ENCODE results near the gene CUBN.

The CUBN gene

DNA sequence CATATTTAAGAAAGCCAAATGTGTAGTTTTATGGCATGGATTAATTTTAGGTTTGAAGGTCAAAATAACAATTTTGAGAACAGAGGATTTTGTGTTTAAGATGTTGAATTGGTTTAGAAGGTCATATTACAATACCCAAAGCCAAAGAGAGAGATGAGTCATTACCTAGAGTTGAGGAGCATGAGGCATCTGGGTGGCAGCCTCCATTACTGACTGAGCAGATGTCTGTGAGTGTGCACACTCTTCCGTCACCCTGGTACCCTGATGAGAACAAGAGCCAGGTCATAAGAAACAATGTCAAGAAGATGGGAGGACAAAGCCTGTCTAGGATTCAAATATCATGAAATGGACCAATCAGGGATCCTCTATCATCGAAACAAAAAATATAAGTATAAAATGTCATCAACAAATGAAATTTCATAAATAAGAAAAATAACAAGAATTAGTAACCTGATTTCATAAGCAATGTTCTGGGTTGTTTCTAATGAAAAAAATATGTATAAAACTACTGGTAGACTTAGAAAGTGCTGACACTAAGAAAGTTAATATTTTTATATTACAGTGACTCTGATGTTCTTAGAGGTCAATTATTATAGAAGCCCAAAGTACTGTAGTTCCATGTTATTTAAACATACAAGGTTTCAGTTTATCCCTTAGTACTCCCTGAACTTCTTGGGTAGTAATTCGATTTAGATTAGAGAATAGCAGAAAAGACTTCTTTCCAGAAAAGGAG lies 20.0 kb downstream of the CUBN start:
- in situ Hi-C loops (cut with MboI; ENCODE audit: low sequenced_read_pairs), result no loop called here

DNA sequence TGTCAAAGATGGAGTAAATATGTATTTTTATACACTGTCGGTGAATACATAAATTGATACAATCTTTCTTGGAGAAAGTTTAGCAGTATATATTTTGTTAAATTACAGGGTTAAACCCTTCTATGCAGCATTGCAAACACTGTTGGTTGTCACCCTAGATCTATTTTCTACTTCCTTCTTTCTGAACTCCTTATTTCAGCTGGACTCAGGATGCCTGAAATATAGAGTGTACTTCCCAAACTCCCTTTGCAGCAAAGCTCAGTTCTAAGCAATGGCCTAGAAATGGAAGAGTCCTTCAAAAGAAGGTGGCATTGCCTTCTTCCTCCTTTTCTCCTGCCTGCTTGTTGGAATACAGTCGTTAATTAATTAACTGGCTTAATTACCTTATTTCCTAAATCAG lies 20.6 kb downstream of the CUBN start:
- in situ Hi-C loops (cut with MboI; ENCODE audit: low sequenced_read_pairs), result no loop called here

DNA sequence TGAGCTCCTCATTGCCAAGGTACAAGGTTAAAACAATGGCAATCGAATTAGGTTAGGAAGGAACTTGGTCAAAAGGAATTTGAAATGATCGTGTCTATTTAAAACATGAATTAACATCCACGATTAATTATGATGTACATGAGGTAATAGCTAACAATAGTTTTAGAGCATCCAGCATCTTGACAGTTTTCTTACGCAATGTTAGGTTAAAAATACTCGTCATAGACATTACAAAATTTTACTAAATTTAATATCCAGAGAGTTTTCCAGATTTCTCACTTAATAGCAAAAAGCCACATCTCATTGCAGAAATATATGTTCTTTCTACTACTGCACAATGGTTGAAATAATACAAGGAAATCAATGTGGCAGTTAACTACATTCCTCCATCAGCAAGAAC lies 22.6 kb downstream of the CUBN start:
- in situ Hi-C loops (cut with MboI; ENCODE audit: low sequenced_read_pairs), result no loop called here

DNA sequence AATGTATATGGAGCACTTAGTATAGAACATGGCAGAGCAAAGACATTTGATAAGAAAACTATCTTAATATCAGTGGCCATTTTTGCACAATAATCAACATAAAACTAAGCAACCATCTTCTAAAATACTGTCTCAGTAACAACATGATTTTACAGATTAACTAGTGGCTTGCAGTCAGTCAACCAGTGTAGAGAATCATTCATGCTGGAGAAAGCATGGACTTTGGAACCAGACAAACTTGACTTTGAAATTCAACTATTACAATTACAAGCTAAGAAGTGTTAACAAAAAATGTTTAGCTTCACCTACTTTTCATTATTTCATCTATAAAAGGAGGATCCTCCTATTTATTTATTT lies 27.7 kb downstream of the CUBN start:
- in situ Hi-C loops (cut with MboI; ENCODE audit: low sequenced_read_pairs), result no loop called here

DNA sequence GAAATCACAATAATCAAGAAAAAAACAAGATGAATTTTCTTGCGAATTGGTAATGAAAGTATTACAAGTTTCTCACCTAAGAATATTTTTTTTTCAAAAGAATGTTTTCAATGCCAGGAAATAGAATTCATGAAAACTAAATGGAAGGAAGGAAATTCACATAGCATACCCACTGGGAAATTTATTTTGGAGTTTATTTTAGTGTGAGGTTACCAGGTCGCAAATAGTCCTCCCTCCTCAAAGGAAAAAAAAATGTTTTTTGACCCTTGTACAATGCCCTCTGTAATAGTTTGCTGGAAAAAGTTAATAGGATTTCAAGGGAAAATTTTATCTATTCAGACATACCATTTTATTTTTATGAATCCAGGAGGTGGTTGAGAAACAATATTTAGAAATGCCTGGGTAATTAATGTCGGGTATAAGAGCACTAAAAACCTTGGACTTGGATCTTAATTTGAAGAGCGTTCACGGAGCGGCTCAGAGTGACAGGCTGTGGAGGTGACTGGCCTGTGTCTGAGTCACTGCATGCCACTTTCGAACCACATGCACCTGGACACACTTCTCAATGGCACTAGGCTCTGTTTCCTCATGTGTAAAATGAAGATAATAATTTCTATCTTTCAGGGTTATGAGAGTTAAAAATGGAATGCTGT lies 28.2 kb downstream of the CUBN start:
- in situ Hi-C loops (cut with MboI; ENCODE audit: low sequenced_read_pairs), result no loop called here

DNA sequence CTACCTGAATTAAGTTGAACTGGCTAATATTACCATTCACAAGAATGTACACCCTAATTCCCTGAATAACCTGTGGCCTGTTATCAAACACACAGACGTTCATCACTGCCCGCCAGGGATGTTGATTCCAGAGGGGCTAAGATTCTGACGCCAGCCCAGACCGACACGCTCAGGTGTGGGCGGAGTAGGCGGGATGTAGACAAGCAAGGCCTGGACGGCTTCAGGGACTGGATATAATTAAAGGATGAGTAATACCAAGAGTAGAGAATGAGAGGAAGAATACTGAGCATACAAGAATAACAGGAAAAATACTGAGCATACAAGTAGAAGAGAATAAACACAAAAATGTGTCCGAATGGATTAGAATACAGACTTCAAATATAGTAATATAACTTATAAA lies 29.0 kb downstream of the CUBN start:
- in situ Hi-C loops (cut with MboI; ENCODE audit: low sequenced_read_pairs), result no loop called here

DNA sequence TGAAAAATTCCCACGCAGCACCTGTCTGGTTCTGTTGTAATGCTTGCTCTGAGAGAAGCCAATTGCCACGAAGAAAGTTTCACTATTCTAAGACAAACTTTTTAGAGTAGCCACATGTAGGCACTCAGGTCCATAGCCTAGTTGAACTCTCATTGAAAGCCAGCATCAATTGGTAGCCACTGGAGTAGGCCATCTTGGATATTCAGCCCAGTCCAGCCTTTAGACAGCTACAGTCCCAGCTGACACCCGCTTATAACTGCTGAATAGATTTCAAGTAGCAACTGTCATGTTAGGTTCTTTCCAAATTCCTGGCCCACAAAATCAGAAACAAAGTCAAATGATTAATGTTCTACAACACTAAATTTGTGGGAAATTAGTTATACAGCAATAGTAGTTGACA lies 31.6 kb downstream of the CUBN start:
- in situ Hi-C loops (cut with MboI; ENCODE audit: low sequenced_read_pairs), result no loop called here

DNA sequence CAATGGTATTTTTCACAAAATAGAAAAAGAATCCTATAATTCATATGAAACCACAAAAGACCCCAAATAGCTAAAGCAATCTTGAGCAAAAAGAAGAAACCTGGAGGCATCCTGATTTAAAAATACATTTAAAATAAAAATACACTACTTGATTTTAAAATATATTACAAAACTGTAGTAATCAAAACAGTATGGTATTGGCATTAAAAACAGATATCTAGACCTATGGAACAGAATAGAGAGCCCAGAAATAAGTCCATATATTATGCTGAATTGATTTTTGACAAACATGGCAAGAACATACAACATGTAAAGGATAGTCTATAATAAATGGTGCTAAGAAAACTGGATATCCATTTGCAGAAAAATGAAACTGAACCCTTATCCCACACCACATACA lies 34.8 kb downstream of the CUBN start:
- in situ Hi-C loops (cut with MboI; ENCODE audit: low sequenced_read_pairs), result no loop called here

DNA sequence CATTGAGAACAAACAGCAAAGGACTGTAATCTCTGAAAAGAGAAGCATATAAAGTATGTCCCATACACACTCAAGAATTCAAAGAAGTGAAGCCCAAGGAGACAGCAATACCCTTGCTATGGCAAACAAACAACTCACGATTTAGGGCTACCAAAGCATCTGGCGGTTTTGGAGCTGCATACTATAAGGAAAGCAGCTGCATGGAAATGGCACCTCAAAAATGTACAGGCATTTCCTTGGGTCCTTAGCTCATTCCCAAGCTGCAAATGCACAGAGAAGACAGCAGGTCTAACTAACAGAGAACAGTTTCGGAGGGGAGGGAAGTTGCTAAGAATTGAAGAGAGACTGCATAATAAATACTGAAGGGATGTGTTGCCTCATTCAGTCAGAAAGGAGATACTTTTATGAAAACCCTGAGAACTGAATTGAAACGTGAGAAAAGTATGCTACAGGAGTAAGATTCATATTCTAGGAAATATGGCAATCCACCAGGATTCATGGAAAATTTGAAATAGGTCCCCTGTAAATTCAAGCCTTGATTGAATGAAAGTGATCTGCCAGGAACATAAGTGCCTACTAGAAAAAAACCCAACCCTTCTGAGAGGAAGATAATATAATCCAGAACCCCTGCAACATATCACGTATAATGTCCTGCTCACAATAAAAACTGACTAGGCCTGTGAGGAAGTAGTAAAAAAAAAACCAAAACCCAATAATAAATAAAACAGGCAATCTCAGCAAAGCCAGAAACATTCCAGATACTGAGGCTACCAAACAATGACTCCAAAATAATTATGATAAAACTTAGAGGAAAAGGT lies 36.4 kb downstream of the CUBN start:
- in situ Hi-C loops (cut with MboI; ENCODE audit: low sequenced_read_pairs), result no loop called here

DNA sequence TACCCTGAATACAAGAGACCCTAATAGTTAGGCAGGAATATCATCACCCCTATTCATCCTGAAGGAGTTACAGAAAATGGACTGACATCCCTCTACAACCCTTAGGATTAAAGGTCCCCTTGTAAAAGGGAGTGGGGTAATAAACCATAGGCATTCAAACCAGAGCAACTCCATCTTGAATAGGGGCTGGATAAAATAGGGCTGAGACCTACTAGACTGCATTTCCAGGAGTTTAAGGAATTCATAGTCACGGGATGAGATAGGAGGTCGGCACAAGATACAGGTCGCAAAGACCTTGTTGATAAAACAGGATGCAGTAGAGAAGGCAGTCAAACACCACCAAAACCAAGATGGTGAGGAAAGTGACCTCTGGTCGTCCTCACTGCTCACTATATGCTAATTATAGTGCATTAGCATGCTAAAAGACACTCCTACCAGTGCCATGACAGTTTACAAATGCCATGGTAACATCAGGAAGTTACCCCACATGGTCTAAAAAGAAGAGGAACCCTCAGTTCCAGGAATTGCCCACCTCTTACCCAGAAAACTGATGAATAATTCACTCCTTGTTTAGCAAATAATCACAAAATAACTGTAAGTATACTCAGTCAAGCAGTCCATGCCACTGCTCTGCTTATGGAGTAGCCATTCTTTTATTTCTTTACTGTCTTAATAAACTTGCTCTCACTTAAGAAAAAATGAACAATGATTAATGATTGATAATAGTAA lies 37.2 kb downstream of the CUBN start:
- in situ Hi-C loops (cut with MboI; ENCODE audit: low sequenced_read_pairs), result no loop called here

DNA sequence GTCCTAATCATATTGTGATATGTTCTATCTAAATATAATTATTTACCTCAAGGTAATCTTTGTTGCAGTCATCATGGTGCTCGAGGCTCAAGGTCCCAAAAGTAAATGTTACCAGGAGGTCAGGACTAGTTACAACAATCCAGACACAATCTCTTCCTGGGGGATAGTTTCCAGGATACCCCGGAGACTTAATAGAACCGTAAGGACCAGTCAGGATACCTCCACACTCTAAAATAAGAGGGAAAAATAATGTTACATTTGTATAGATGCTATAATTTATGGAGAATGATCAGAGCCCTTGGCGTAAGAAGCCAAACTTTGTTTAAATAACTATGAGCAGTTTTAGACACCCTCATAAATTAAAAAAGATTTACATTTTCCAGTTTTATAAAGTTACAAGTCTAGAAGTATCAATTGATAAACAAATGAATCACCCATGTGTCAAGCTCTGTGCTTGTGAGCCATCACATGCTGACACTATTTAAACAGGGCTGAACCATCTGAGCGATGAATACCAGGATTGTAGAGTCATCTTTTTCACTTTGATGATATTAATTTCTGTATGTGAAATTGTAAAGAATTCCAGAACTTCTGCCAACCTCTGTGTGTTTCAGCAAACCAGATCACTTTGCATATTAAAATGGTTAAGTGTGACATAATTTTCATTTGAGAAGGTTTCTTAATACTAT lies 41.3 kb downstream of the CUBN start:
- in situ Hi-C loops (cut with MboI; ENCODE audit: low sequenced_read_pairs), result no loop called here

DNA sequence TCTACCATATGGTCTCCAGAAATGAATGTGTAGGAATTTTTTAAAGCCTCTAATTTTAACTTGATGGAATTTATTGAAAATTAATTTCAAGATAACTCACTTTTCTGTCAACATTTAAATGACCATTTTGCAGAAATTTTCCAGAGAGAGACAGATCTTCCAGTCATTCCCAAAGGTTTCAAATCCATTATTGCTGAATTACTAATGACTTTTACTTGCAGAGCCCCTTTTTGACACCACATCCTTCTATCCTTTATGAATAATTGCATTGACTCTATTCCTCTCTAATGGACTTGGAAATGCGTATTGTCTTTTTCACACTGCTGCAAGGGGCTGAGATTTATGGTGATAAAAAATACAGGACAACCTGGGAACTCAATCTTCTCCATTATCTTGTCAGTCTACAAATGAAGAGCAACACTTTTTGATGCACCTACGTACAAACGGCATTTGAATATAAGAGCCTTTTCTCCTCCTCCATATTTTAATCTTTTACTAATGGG lies 42.7 kb downstream of the CUBN start:
- in situ Hi-C loops (cut with MboI; ENCODE audit: low sequenced_read_pairs), result no loop called here

DNA sequence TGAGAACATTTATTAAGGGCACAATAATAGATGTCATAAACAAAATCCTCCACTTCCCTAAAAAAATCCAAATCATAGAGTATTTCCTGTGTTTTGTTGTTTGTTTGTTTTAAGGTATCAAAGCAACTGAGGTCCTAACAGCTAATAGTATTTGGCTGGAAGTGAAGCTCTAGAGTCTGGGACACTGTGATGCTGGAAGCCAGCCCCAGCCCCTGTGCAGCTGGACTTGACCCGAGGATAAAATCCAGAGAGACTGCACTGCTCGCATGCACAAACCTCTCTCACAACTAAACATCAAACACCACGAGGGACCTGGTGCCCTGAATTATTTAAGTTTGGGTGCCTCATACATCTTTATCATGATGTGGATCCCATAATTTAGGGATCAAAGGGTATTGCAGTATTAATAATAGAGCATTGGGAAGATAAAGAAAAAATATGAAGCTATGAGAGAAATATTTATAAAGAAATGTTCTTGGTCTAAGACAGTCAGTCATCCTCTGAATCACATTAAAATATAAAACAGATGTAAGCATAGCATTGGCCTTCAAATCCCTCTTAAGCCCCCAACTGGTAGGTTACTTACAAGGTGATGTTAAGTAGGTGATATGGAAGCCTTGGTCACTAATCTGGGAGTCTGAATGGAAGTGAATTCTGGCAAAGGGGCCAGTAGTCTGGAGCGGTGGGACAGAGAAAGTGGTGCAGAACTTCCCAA lies 44.4 kb downstream of the CUBN start:
- in situ Hi-C loops (cut with MboI; ENCODE audit: low sequenced_read_pairs), result no loop called here

DNA sequence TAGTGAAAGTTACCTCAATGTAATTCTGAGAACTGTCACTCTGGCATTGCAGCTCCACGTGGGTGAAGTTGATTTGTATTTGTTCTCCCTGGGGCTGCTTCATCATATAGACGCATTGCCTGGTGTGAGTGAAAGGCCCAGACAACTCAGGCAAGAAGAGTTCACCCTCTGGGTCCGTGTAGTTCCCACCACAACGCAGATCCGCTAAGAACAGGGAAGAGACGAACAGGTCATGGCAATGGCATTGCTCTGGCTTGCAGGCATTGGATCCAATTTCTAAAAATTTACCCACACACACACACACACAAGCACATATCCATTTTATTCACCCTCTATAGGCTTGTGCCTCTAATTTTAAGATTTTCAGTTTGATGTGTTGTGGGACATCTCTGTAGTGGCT lies 45.4 kb downstream of the CUBN start:
- in situ Hi-C loops (cut with MboI; ENCODE audit: low sequenced_read_pairs), result no loop called here

DNA sequence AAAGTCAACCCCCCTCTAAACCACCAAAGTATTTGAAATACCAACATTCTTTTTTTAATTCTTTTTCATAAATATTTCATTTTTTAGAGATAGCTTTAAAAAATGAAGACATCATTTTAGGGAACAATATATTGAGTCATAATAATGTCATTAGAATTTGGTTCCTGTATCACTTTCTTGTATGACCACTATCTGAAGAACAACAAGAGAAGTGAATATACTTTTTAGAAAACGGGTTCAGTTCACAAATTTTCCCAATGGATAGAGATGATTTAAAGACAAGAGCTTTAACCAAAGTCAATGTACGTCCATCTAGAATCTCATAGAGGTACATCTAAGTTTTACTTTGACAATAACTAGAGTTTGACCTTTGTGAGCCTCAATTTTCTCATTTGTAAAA lies 48.2 kb downstream of the CUBN start:
- in situ Hi-C loops (cut with MboI; ENCODE audit: low sequenced_read_pairs), result no loop called here

DNA sequence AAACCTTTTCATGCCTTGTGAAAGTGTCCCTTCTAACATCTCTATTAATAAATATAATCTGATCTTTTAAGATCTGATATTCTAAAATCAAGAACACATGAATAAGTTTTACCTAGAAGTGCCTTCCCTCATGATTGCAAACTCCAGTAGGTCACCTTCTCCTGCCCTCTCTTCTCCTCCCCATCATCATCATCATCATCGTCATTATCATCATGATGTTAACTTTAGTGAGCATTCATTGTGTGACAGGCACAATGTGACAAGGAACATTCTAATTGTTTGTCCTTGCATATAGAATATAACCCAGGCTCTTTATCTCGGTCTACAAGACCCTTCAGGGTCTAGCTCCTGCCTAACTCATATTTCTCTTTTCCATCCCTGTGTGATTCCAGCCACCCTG lies 51.7 kb downstream of the CUBN start:
- in situ Hi-C loops (cut with MboI; ENCODE audit: low sequenced_read_pairs), result no loop called here

DNA sequence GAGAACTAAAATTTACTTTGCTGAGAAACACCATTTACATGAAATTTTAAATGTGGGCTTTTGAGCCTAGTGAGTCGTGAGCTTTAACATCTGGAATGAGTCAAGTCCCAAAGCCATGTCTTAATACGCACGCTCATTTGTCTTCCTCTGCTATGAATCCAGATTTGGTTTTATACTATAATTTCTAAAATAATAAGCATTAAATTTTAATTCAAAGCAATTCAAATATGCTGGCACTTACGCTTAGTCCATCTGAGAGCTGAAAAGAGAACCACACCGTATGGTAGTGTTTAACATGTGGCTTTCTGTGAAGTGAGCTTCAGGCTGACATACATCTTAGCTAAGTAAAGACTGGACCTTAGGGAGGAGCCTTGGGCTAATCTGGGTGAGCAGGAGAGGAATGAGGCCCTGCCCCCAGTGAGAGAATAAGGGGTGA lies 52.2 kb downstream of the CUBN start:
- in situ Hi-C loops (cut with MboI; ENCODE audit: low sequenced_read_pairs), result no loop called here

DNA sequence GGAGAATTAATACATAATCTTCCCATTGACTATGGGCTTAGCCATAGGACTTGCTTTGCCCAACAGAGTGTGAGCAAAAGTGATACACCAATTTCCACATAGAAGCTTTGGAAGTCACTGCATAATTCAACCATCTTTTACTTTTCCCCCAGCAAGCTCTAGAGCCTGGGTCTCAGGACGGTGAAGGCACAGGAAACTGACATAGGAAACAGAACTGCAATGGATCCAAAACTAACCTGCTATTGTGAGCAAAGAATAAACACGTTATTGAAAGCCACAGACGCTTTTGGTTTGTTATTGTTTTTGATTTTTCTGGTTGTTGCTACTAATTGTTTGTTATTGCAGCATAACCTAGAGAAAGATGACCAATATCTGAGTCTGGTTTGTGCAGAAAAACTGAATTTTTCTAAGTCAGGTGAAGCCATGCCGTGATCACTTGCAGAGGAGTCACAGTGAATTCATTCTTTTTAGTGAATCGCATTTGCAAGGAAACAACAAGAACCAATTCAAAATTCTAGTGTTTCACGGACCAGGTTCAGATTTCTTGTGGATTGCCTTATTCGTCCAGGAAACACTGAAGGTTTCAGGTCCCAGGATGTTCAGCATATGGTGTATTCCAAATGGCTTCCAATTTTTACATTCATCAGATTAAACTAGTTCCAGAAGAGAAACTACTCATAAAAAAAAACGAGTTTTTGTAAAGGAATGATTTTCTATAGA lies 52.8 kb downstream of the CUBN start:
- in situ Hi-C loops (cut with MboI; ENCODE audit: low sequenced_read_pairs), result no loop called here
